Brain microvascular endothelial cell (primary cell): ENCODE measurements around the gene HS6ST3.

Source experiments
- DNase-seq: peaks from one replicate; pipeline ENCODE4 v3.0.0-alpha.2; 2020
- H3K27ac ChIP-seq: fragments of 250-450 bp; sonication (Bioruptor Pico); 2 replicates; pipeline ENCODE4 v1.5.1; 2020; ENCODE audit warnings: mild to moderate bottlenecking, moderate library complexity
- H3K27me3 ChIP-seq: fragments of 250-450 bp; sonication (Bioruptor Pico); replicated peaks from 2 replicates; pipeline ENCODE4 v1.5.1; 2020; ENCODE audit warnings: mild to moderate bottlenecking
- H3K36me3 ChIP-seq: fragments of 250-450 bp; sonication (Bioruptor Pico); replicated peaks from 2 replicates; pipeline ENCODE4 v1.5.1; 2020; ENCODE audit warnings: mild to moderate bottlenecking
- H3K4me3 ChIP-seq: 2 replicates; pipeline ENCODE4 v1.5.1; 2011; ENCODE audit warnings: low read depth, mild to moderate bottlenecking, control low read depth, low read length, moderate library complexity
- in situ Hi-C: cut with HindIII; loops from 2 replicates; pipeline ENCODE4 v1.10.0; 2017; ENCODE audit warnings: low sequenced_read_pairs, low pct_ligation_motif_present
- TF ChIP-seq, protein P1 (sequence below): IDR thresholded peaks from 2 replicates; pipeline ENCODE4 v1.5.1; 2011; ENCODE audit warnings: low read depth, mild to moderate bottlenecking, moderate library complexity, low read length, control low read depth, inconsistent platforms; ENCODE audit errors: missing control alignments

The HS6ST3 gene

DNA sequence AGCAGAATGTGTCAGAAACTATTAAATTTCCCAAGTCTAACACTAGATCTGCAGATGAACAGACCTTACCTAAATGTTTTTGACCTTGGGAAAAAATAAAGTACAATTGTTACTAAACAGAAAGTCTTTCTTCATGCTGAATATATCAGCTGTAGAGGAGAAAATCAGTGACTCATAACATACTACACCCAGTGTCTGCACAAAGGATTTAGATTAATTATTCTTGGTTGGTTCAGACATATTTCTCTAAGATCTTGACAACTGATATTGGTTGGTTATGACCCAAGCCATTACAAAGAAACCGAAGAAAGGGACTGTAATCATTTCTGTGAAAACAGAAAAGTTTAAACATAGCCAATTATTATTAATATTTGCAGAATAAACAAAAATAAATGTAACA is 225.1 kb downstream of the HS6ST3 start:
- Histone ChIP-seq H3K36me3 (no peaks in the 10 kb centered on the region), H3K27ac (no peak overlapping the region), H3K27me3 (no peaks in the 10 kb centered on the region), H3K4me3 (no peak overlapping the region)
- DNase-seq = no peak
- TF ChIP-seq, protein P1, sequence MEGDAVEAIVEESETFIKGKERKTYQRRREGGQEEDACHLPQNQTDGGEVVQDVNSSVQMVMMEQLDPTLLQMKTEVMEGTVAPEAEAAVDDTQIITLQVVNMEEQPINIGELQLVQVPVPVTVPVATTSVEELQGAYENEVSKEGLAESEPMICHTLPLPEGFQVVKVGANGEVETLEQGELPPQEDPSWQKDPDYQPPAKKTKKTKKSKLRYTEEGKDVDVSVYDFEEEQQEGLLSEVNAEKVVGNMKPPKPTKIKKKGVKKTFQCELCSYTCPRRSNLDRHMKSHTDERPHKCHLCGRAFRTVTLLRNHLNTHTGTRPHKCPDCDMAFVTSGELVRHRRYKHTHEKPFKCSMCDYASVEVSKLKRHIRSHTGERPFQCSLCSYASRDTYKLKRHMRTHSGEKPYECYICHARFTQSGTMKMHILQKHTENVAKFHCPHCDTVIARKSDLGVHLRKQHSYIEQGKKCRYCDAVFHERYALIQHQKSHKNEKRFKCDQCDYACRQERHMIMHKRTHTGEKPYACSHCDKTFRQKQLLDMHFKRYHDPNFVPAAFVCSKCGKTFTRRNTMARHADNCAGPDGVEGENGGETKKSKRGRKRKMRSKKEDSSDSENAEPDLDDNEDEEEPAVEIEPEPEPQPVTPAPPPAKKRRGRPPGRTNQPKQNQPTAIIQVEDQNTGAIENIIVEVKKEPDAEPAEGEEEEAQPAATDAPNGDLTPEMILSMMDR = no peak
- in situ Hi-C loops = no loop called here

DNA sequence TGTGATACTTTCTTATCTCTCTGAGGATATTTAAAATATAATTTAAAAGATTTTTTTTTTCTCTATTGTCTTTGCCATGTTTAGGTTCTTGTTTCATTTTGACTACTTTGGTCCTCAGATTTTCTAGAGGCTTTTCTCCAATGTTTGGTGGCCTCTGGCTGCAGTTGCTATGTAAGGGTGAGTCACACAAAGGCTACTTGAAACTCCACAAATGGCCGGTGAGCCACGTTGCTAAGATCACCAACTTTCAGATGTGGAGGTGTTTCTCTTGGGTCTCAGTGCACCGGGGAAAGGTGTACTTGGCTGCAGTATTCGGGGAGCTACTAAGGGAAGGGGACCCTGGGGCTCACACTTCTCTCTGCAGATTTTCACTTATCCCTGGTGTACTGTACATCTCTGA is 248.1 kb downstream of the HS6ST3 start:
- Histone ChIP-seq H3K36me3 (no peaks in the 10 kb centered on the region), H3K4me3 (no peak overlapping the region), H3K27me3 (no peaks in the 10 kb centered on the region), H3K27ac (no peak overlapping the region)
- in situ Hi-C loops = no loop called here
- no peak for DNase-seq
- TF ChIP-seq, protein P1 = no peak

- in situ Hi-C loops = no loop called here
- TF ChIP-seq, protein P1 = no peak
- DNase-seq = no peak
- no peak overlapping the region for H3K4me3 ChIP-seq
- no peak overlapping the region for H3K27ac ChIP-seq
- no peaks in the 10 kb centered on the region for H3K27me3 ChIP-seq
- no peaks in the 10 kb centered on the region for H3K36me3 ChIP-seq
Measured at GRCh38 chr13:96342286-96342685, 252.4 kb downstream of the HS6ST3 start.

DNA sequence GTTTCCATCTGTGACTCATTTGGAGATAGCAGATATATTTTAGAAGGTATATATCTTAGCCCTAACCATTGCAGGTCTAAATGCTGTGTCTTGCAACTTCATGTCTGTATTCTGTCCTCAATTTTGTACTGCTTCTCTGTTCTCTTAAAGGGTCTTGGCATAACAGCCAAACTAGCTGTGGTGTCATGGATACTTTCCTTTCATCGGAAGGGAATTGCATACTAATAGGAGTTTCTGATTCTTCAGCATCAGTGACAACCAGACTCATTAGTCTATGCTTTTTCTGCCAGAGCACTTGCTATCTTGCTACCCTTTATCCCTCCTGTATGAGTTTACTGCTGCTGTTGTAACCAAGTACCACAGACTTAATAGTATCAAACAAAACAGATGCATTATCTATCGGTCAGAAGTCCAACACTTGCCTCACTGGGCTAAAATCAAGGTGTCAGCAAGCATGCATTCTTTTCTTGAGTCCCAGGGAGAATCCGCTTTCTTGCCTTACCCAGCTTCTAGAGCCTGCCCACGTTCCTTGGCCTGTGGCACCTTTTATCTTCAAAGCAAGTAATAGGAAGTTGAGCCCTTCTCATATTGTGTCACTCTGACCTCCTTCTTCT is 253.1 kb downstream of the HS6ST3 start:
- H3K4me3 ChIP-seq = no peak overlapping the region
- no peak overlapping the region for H3K27ac ChIP-seq
- no peak for DNase-seq
- in situ Hi-C loops = no loop called here
- H3K27me3 ChIP-seq = no peaks in the 10 kb centered on the region
- TF ChIP-seq, protein P1 = no peak
- no peaks in the 10 kb centered on the region for H3K36me3 ChIP-seq

- H3K36me3 ChIP-seq = no peaks in the 10 kb centered on the region
- H3K27me3 ChIP-seq = no peaks in the 10 kb centered on the region
- no peak overlapping the region for H3K27ac ChIP-seq
- no peak for DNase-seq
- in situ Hi-C loops = no loop called here
- TF ChIP-seq, protein P1 = no peak
- no peak overlapping the region for H3K4me3 ChIP-seq
Measured at GRCh38 chr13:96346921-96347320, 257.0 kb downstream of the HS6ST3 start.

DNA sequence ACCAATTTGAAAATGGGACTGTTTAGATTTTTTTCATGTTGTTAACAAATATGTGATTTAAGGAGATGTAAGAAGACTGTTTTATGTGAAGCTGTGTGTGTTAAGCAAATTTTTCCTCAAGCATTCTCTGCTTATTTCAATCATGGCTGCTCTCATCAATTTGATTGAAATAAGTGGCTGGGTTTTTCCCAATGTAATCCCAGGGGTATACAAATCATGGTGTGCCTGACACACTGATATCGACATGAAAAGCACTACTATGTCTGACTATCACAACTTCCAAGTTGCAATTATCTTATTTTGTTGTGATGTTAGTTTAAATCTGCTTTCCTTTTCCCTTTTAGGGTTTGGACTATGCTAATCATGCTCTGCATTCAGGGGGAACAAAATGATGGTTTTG is 283.7 kb downstream of the HS6ST3 start:
- no peaks in the 10 kb centered on the region for H3K36me3 ChIP-seq
- DNase-seq = no peak
- in situ Hi-C loops = no loop called here

More for the DNA sequence above, 283.7 kb downstream of the HS6ST3 start:
- Histone ChIP-seq H3K27me3 (no peaks in the 10 kb centered on the region), H3K27ac (no peak overlapping the region), H3K4me3 (no peak overlapping the region)
- TF ChIP-seq, protein P1 = no peak
